AG10803 (cell line): ENCODE data around the gene BNC2.
"Not testable (repeated sequence)": the region's sequence is repeated elsewhere in the genome, so short reads cannot be mapped to it uniquely, and the experiment has no call there.

ENCODE experiments used
- DNase-seq: peaks from one replicate; pipeline ENCODE4 v3.0.0; 2010; ENCODE audit warnings: low read depth
- H3K4me3 ChIP-seq: 2 replicates; pipeline ENCODE4 v1.5.1; 2011; ENCODE audit warnings: mild to moderate bottlenecking, low read length, control low read depth
- TF ChIP-seq, protein P1 (sequence below): conservative IDR thresholded peaks from 2 replicates; pipeline ENCODE4 v1.5.1; 2011; ENCODE audit warnings: mild to moderate bottlenecking, low read length, control low read depth, inconsistent platforms

Gene BNC2

DNA sequence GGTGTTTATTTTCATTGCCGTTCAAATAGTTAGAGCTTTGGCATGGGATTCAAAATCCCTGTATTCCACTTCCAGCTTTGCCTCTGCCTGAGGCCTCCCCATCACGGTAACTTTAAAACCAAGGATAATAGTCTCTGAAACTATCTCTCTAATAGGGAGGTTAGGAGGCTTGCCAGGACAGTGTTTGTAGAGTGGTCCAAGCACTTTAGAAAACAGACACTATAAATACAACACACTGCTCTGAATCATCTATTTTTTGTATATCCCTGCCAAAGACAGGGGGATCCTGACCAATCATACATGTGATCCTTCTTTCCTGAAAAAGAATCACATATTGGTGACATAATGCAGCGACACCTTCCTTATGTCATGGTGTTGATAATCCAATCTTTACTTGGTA, 326.8 kb downstream of the BNC2 start:
- no peak for DNase-seq
- TF ChIP-seq, protein P1, sequence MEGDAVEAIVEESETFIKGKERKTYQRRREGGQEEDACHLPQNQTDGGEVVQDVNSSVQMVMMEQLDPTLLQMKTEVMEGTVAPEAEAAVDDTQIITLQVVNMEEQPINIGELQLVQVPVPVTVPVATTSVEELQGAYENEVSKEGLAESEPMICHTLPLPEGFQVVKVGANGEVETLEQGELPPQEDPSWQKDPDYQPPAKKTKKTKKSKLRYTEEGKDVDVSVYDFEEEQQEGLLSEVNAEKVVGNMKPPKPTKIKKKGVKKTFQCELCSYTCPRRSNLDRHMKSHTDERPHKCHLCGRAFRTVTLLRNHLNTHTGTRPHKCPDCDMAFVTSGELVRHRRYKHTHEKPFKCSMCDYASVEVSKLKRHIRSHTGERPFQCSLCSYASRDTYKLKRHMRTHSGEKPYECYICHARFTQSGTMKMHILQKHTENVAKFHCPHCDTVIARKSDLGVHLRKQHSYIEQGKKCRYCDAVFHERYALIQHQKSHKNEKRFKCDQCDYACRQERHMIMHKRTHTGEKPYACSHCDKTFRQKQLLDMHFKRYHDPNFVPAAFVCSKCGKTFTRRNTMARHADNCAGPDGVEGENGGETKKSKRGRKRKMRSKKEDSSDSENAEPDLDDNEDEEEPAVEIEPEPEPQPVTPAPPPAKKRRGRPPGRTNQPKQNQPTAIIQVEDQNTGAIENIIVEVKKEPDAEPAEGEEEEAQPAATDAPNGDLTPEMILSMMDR, result no peak
- H3K4me3 ChIP-seq, result no peak overlapping the region

- DNase-seq, result no peak
- no peak overlapping the region for H3K4me3 ChIP-seq
- TF ChIP-seq, protein P1, result no peak
Measured at GRCh38 chr9:16543225-16543624, 327.2 kb downstream of the BNC2 start.

GRCh38 chr9:16542290-16542689, 328.2 kb downstream of the BNC2 start:
- DNase-seq, result no peak
- H3K4me3 ChIP-seq, result no peak overlapping the region
- TF ChIP-seq, protein P1, result no peak

DNA sequence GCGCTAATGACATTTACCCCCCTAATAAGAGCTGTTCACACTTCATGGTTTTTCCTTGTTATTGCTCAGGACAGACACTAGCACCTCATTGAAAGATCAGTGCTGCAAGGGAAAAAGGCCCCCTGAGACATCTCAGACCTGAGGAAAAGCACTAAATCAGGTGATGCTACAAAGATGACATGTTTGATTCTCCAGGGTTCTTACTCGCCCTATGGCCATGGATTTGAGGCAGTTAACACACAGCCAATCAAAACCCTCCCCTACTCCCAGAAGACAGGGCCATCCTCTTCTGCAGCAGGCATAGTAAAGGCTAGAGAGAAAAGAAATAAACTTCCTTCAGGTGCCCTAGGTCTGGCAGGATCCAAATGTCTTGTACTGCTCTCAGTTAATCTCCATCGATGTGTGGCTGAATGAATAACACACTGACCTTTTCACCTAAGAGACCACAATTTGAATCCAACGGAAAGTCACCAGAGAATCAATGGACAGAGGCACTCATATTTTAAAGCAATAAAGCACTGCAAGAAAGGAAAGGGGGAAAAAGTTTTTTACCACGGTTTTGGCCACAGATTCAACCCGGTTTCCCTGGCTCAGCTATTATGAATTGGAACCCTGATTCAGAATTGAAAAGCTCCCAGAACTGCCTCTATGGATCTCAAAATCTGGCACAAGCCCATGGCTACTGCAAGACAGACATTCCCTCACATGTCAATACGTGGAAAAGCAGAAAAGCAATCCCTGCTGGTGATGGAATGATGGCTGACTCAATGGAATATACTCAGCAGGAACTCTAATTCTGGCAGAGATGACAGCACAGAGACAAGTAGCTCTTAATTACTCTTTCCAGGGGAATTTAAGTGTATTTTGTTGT, 329.5 kb downstream of the BNC2 start:
- no peak overlapping the region for H3K4me3 ChIP-seq
- DNase-seq, result peak; percentile 34
- TF ChIP-seq, protein P1, result no peak

DNA sequence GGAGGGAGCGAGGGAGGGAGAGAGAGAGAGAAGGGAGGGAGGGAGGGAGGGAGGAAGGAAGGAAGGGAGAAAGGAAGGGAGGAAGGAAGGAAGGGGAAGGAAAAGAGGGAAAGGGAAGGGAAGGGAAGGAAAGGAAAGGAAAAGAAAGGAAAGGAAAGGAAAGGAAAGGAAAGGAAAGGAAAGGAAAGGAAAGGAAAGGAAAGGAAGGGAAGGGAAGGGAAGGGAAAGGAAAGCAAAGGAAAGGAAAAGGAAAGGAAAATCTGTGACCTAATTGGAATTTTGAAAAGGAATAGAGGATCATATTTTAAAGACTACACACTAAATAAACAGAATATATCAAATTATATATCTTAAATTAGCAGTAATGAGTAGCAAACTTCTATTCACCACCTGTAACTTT, 330.8 kb downstream of the BNC2 start:
- not testable (repeated sequence) for H3K4me3 ChIP-seq, DNase-seq

- DNase-seq, result no peak
- TF ChIP-seq, protein P1, result no peak
- H3K4me3 ChIP-seq, result no peak overlapping the region
Measured at GRCh38 chr9:16535555-16535954, 334.9 kb downstream of the BNC2 start.

DNA sequence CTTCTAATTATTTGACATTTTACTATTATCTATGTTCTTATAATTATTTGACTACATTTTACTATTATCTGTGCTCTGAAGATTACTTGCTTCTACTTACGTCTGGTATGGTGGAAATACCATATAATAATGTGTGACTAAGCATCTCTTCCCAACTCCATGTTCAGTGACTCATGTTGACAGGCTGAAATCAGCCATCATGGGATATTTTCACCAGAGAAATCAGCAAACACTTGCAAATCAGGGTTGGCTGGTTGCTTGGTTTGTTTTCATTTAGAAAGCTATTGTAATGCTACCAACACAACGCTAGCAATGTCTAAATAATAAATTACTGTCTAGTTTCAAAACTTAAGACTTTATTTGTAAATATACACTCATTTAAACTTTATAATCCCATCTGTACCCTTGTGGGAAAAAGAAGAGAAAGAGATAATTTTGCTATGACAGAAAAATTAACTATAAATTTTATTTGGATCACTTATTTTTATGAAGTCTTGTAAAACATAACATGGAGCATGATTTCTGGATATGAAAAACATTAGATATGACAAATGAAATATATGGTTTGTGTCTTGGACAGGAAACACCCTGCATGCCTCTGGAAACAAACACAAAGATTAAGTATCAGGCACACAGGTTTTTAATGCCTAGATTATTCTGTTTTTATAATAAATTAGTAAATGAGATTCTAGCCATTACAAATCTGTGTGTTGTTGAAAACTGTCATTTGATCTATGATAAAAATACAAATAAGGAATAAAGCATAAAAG, 337.6 kb downstream of the BNC2 start:
- no peak overlapping the region for H3K4me3 ChIP-seq
- peak; percentile 62 for DNase-seq

More for the DNA sequence above, 337.6 kb downstream of the BNC2 start:
- TF ChIP-seq, protein P1, result no peak
